Myocyte (in vitro differentiated cells): ENCODE data around the gene SELENBP1. TPM values are rescaled to one million over a fixed set of nuclear protein-coding genes. Genes with fewer than 3 reads are reported as not detected.
"Not testable (repeated sequence)": the region's sequence is repeated elsewhere in the genome, so short reads cannot be mapped to it uniquely, and the experiment has no call there.

Experiments
- DNase-seq: peaks from one replicate; pipeline ENCODE4 v3.0.0-alpha.2; 2012; ENCODE audit warnings: low read depth
- polyA plus RNA-seq: library from polyadenylated mRNA; unstranded; fragments of >200 nt; gene quantifications from one replicate; pipeline ENCODE4 v1.2.1, GENCODE V29; 2012; ENCODE audit warnings: missing spikeins
- total RNA-seq: library from RNA; depleted of rRNA; stranded (reverse); fragments of >200 nt; gene quantifications from 2 replicates; pipeline ENCODE4 v1.2.3, GENCODE V29; 2014

SELENBP1 gene
- 9.5 and 15.7 TPM in 2 replicates for total RNA-seq
- 6.0 TPM for polyA plus RNA-seq

DNA sequence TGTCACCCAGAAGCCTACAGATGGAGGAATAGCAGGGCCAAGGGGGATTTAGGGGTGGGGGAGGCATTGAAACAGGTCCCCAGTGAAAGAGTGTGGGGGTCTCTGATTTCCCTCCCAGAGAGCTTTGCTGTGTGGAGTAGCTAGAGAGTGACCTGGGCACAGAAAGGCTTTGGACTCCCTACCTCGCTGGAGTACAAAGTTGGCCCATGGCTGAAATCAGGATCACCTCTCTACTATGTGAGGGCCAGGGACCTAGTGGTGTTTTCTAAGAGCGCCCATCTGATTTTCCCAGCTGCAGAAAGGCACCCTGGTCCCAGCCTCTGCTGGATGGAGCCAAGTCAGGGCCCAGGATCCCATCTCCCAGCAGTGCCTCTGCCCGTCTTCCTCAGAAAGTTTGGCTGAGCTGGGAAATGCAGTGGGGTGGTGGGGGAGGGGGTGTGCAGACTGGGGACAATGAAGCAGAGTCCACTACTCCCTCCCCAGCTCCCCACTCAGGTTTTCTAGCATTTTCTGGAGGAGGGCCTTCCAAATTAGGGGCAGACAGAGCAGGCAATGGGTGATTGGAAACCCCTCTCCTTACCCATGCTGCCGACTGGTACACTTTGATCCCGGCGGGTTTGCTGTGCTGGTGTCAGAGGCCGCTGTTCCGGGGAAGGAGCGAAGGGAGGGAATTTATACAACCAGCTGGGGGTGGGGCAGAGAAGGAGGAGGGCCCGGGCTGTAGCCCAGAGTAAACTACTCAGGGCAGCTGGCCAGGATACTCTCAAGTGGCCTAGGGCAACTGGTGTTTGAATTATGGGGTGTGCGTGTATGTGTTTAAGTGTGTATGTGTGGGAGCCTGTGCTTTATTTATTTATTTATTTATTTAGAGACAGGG, at the start of gene SELENBP1:
Gene SELENBP1, minus strand, starts transcription at position 648 of the 877 bp plus-strand sequence. Its CDS starts 64 bp downstream, at position 584.
- DNase-seq: peak; percentile 76

DNA sequence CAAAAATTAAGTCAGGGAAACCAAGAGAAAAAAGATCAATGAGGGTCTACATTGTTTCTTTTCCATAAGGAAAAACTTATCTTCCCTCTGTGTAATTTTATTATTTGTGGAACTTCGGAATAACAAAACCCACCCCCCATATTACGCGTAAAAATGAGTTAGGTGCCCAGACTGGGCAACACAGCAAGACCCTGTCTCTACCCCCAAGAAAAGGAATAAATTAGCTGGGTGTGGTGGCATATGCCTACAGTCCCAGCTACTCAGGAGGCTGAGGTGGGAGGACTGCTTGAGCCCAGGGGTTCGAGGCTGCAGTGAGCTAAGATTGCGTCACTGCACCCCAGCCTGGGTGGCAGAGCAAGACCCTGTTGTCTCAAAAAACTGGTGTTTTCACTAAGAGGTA, 47.3 kb upstream of the SELENBP1 start:
- DNase-seq: no peak

GRCh38 chr1:151418081-151418480, 45.6 kb upstream of the SELENBP1 start:
- no peak for DNase-seq

DNA sequence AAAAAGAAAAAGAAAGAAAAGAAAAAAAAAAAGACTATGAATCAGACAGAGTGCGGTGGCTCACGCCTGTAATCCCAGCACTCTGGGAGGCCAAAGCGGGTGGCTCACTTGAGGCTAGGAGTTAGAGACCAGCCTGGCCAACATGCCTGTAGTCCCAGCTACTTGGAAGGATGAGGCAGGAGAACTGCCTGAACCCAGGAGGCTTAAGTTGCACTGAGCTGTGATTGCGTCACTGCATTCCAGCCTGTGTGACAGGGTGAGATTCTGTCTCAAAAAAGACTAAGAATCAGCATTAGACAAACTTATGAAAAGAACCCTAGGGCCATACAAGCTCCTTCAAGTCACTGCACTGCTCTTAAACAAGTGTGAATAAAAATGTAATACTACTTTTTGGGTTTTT, 43.7 kb upstream of the SELENBP1 start:
- DNase-seq: peak; percentile 36

- no peak for DNase-seq
Observed at GRCh38 chr1:151411884-151412283, 39.4 kb upstream of the SELENBP1 start.

DNA sequence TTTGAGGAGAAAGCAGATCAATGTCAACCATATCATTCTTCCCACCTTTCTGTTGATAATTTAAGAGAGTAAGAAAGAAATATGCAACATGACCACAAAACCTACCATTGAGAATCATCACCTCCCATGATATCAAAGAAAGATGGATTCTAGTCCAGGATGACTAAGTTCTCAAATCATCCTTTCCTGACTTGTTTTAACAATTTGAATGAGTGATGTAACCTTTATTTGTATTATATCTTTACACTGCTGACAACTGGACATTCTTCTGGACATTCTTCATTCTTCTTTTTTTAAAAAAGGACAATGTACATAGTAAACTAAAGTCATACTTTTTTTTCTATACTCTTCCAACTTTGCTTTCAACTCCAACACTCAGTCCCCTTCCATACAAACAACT, 36.4 kb upstream of the SELENBP1 start:
- DNase-seq: no peak

DNA sequence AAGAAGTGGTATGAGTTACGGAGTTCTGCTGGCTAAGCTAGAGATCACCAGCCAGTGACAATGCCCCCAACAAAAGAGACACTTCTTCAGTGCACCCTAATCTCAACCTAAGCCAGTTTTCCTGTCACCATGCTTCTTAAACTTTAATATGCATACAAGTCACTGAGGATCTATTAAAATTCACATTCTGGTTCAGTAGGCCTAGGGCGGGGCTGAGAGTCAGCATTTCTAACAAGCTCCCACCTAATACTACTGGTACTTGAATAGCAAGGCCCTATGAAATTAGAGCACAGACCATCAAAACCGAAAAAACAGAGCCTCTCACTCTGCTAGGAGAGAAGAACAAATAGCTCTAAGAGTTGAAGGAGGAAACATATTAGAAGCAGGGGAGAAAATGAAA, 34.8 kb upstream of the SELENBP1 start:
- DNase-seq: no peak

DNA sequence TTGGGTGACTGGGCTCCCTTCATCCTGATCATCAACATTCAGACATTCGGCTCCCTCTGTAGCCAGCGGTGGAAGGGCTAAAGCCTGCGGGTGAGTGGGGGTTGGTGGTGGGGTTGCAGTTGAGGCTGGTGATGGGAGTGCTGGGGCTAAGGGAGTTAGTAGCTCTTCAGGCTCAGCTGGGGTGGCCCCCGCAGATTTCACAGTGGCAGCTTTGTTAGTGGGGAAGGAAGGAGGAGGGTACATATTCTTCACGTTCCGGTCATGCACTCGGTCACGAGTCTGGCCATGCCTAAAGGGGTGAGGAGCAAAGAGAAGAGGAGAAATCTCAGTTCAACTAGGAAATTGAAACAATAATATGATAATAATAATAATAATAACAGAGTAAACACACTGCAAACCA, 33.7 kb upstream of the SELENBP1 start:
- DNase-seq: no peak

DNA sequence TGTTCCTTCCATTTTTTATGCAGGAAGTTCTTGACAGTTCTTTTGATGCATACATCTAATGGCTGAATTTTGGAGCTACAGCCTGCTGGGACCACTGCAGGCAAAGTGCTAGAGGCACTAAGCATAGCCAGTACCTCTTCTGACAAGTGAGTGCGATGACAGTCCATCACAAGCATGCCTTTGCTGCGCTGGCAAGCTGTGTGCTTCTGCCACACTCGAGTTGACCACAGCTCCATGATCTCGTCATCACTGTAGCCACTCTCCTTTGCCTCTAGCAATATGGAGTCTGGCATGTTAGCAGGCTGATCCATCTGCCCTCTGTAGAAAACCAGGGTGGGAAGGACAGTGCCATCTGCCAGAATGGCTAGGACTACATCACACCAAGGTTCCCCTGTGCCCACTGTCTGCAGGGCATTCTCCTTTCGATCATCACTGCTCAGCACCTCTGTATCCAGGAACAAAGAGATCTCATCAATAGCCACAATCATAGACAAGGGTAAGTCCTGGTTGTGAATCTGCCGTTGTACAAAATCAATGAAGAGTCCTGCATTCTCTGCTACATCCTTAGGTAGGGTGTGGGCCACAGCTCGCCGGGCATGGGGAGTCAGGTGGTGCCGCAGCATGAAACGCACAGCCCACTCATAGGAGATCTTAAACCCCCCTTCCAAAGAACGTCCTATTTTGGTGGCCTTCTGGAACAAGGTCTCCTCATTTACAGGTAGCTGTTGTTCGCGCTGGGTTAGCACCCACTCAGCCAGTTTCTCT, 32.9 kb upstream of the SELENBP1 start:
- no peak for DNase-seq

GRCh38 chr1:151403612-151404011, 31.1 kb upstream of the SELENBP1 start:
- no peak for DNase-seq

DNA sequence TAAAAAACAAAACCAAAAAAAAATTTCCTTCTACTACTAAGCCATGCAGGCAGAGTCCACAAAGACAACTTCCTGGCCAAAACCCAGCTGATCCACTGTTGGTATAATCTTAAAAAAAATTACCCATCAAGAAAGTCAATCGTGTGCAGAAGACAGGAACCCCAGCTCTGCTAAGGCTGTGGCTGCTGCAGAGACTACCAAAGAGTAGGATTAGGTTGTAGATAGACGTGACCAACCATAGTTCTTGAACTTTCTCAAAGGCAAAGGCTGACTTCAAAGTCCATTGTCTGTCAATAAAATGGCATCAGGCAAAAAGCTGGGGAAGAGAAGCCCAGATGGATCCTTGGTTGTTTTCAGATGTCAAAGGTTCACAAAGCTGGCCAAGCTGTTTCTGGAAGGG, 30.3 kb upstream of the SELENBP1 start:
- no peak for DNase-seq

DNA sequence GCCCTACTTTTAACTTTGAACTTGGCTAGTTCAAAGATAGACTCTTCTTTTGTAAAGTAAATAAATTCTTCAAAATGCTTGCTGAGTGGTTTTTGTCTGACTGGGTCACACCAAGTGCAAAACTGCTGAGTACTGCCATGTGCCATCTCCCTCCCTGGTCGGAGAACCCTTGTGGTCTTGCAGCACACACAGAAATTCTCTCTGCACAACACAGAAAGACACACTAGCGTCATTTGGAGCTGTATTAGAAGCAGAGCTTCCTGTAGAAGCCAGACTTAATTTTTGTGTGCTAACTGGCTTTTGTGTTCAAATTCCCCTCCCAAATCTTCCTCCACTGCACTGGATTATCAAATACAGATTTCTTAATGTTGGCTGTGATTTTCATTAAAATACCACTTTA, 29.4 kb upstream of the SELENBP1 start:
- no peak for DNase-seq

DNA sequence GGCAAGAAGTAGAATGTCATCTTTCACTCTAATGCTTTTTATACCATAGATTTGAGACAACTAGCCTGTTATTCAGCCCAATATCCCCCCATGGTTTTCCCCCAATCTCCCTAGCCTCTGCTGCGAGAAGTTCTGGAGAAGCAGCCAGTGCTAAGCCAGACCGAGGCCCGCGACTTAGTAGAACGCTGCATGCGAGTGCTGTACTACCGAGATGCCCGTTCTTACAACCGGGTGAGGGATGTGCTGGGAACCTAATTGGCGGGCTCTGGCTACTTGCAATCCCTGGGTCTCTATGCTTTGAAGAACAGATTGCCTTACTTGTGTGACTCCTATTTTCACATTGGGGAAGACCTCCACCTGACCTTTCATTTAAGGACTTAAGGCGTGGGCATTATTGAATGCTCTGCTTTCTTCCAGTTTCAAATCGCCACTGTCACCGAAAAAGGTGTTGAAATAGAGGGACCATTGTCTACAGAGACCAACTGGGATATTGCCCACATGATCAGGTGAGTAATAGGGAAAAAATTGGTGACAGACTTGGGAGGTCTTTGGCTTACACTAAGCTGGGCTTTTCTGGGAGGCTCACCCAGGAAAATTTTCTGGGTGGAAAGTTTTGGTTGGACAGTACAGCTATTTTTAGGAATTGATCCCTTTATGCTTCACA, 28.8 kb upstream of the SELENBP1 start:
- peak; percentile 13 for DNase-seq

DNA sequence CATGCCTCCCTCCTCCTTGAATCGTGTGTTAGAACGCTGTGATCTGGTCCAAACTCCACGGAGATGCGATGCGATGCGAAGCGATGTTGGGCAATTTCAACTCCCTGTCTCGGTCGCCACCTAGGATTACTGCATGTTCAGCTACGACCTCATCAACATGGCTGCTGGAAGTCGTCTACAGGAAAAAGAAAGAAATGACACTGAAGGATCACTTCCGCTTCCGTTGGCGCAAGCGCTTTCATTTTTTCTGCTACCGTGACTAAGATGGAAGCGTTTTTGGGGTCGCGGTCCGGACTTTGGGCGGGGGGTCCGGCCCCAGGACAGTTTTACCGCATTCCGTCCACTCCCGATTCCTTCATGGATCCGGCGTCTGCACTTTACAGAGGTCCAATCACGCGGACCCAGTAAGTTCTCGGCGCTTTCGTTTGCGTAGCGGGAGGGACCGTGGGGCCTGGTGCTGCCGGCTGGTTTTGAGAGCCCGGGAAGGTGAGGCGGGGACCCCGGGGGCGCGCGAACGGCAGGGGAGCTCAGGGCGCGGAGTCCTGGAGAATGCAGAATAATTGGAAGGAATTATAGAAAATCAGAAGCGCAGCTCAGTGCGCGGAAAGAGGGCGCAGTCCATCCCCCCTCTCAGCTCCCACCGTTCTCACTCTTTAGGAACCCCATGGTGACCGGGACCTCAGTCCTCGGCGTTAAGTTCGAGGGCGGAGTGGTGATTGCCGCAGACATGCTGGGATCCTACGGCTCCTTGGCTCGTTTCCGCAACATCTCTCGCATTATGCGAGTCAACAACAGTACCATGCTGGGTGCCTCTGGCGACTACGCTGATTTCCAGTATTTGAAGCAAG, 27.0 kb upstream of the SELENBP1 start, which contains the start of gene PSMB4:
Gene PSMB4, plus strand, starts transcription at position 250 of the 848 bp plus-strand sequence. Its CDS starts 15 bp downstream, at position 265.
- DNase-seq: peak; percentile 92

DNA sequence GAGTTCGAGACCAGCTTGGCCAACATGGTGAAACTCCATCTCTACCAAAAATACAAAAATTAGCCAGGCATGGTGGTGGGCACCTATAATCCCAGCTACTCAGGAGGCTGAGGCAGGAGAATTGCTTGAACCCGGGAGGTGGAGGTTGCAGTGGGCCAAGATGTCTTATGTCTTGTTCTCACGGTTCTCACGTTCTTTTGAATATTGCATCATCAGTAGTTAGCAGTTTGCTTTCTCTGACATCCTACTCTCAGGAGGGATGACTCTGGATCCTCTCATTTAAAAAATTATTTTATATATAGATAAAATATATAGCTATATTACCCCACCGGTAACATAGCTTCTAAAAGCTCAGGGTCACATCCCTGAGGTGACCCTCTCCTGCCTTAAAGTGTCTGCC, 23.8 kb upstream of the SELENBP1 start:
- not testable (repeated sequence) for DNase-seq

GRCh38 chr1:151393583-151393982, 21.1 kb upstream of the SELENBP1 start:
- DNase-seq: no peak

GRCh38 chr1:151391079-151391563, 18.6 kb upstream of the SELENBP1 start:
- no peak for DNase-seq

DNA sequence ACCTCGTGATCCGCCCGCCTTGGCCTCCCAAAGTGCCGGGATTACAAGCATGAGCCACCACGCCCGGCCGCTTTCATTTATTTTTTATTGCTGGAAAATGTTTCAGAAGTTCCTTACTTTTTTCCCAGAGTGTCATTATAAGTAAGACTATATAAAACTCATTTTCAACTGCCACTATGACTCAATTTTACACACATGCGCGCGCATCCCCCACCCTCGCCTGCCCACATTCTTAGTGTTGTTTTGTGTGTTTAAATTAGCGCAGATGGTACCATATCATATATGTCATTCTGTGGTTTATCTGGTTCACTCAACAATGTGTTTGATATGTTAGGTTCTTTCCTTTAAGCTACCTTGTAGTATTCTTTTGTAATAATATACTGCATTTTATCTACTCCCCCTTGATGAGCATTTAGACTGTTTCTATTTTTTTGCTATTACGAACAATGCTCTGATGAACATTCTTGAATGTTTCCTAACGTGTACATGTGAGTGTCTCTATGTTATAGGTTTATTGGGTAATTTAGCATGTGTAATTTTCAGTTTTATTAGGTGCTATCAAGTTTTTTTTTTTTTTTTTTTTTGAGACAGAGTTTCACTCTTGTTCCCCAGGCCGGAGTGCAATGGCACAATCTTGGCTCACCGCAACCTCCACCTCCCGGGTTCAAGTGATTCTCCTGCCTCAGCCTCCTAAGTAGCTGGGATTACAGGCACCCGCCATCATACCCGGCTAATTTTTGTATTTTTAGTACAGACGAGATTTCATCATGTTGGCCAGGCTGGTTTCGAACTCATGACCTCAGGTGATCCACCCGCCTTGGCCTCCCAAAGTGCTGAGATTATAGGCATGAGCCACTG, 17.9 kb upstream of the SELENBP1 start:
- DNase-seq: not testable (repeated sequence)

- DNase-seq: no peak
Observed at GRCh38 chr1:151386002-151386401, 13.5 kb upstream of the SELENBP1 start.

GRCh38 chr1:151384584-151384983, 12.1 kb upstream of the SELENBP1 start:
- no peak for DNase-seq
